HTR-8/SVneo (cell line): ENCODE data around the gene PRDM15.

Source experiments
- DNase-seq: peaks from one replicate; pipeline ENCODE4 v3.0.0; 2011; ENCODE audit warnings: low spot score, mixed read lengths; ENCODE audit not compliant: insufficient read length
- FAIRE-seq: peaks from 2 replicates; lab custom pipeline; 2011; peaks lifted over from hg19 to GRCh38; lab: Jason Lieb, UNC

PRDM15 gene

GRCh38 chr21:41769933-41770332 is 109.2 kb downstream of the PRDM15 start:
- FAIRE-seq (no peak), DNase-seq (no peak)

- FAIRE-seq (no peak), DNase-seq (no peak)
Observed at GRCh38 chr21:41769521-41769920, 109.6 kb downstream of the PRDM15 start.

GRCh38 chr21:41769111-41769510 is 110.0 kb downstream of the PRDM15 start:
- DNase-seq = no peak
- no peak for FAIRE-seq

- no peak for FAIRE-seq
- no peak for DNase-seq
Observed at GRCh38 chr21:41768437-41769042, 110.6 kb downstream of the PRDM15 start.

- no peak for FAIRE-seq
- no peak for DNase-seq
Observed at GRCh38 chr21:41767606-41768436, 111.3 kb downstream of the PRDM15 start.

GRCh38 chr21:41766883-41767605 is 112.1 kb downstream of the PRDM15 start, which contains the start of gene RIPK4:
Gene RIPK4 (minus strand): TSS chr21:41767052. CDS start chr21:41767041, 11 bp downstream.
- no peak for FAIRE-seq
- peak; percentile 78 for DNase-seq

- no peak for FAIRE-seq
- DNase-seq = no peak
Observed at GRCh38 chr21:41765973-41766882, 112.9 kb downstream of the PRDM15 start.

GRCh38 chr21:41765420-41765821 is 113.7 kb downstream of the PRDM15 start:
- DNase-seq (no peak), FAIRE-seq (no peak)

GRCh38 chr21:41764558-41765419 is 114.4 kb downstream of the PRDM15 start:
- FAIRE-seq = no peak

GRCh38 chr21:41763996-41764395 is 115.1 kb downstream of the PRDM15 start:
- FAIRE-seq (no peak), DNase-seq (no peak)

More at GRCh38 chr21:41764558-41765419, 114.4 kb downstream of the PRDM15 start:
- no peak for DNase-seq

- DNase-seq (no peak), FAIRE-seq (no peak)
Observed at GRCh38 chr21:41763398-41763931, 115.7 kb downstream of the PRDM15 start.

- DNase-seq = no peak
- no peak for FAIRE-seq
Observed at GRCh38 chr21:41762753-41763152, 116.4 kb downstream of the PRDM15 start.

- FAIRE-seq (no peak), DNase-seq (no peak)
Observed at GRCh38 chr21:41761934-41762635, 117.1 kb downstream of the PRDM15 start.

GRCh38 chr21:41761211-41761933 is 117.8 kb downstream of the PRDM15 start:
- DNase-seq = no peak
- FAIRE-seq = no peak

GRCh38 chr21:41760411-41760810 is 118.7 kb downstream of the PRDM15 start:
- FAIRE-seq (no peak), DNase-seq (no peak)

- DNase-seq = no peak
- FAIRE-seq = no peak
Observed at GRCh38 chr21:41759926-41760325, 119.2 kb downstream of the PRDM15 start.

- DNase-seq = no peak
- no peak for FAIRE-seq
Observed at GRCh38 chr21:41759214-41759840, 119.8 kb downstream of the PRDM15 start.
